Mucosa of descending colon (tissue), 3 donors: Measurements from ENCODE around the gene BUB1B. TPM values are rescaled to one million over a fixed set of nuclear protein-coding genes. Genes with fewer than 3 reads are reported as not detected.

ENCODE experiments used
- ATAC-seq: fragments of 200-7000 bp; cut with Tn5 transposase; one replicate; pipeline ENCODE4 v1.9.1; 2020; ENCODE audit warnings: mild to moderate bottlenecking, moderate library complexity
- DNase-seq, 3 donors: peaks; one replicate each; pipeline ENCODE4 v3.0.0-alpha.2; 2020
- H3K36me3 ChIP-seq: fragments of 200-600 bp; one replicate; pipeline ENCODE4 v1.8.0; 2021; ENCODE audit warnings: low read depth, mild to moderate bottlenecking
- H3K4me1 ChIP-seq: fragments of 200-600 bp; one replicate; pipeline ENCODE4 v1.8.0; 2021; ENCODE audit warnings: low read depth, mild to moderate bottlenecking
- H3K4me3 ChIP-seq: fragments of 200-600 bp; one replicate; pipeline ENCODE4 v1.8.0; 2021; ENCODE audit warnings: mild to moderate bottlenecking
- H3K9me3 ChIP-seq: fragments of 200-600 bp; one replicate; pipeline ENCODE4 v1.8.0; 2021; ENCODE audit warnings: mild to moderate bottlenecking
- intact Hi-C, 2 donors: fragments of 100-400 bp; cut with DNase I in 1 of 2; cut with micrococcal nuclease in 1 of 2; formaldehyde crosslinking; loops; one replicate each; pipeline versions ENCODE4 v1.11.0 to v1.11.1; 2022; cut with DNase I, micrococcal nuclease
- total RNA-seq, 3 donors: library from RNA; stranded (reverse); fragmentation: NEBNext Ultra II Directional in 2 of 3; extraction: Animal tissue kit (Norgen Biotek cat#: 25700) in 2 of 3; gene quantifications; one replicate each; pipeline versions ENCODE4 v1.2.1 to v1.2.4, GENCODE V29; 2021 to 2023
- TF ChIP-seq, protein P1 (sequence below): fragments of 200-600 bp; IDR thresholded peaks from one replicate; pipeline ENCODE4 v1.8.0; 2022; ENCODE audit warnings: antibody characterized with exemption, mild to moderate bottlenecking
- donor health status: DM: no; HTN: no; CAD: no; lungs with moderate emphysema.
- donor health status: DM: no; HTN: no; CAD: no.
- donor health status: DM: no; HTN: yes; CAD: no.

The BUB1B gene
- total RNA-seq, 3 donors from 2014 or later = 5.0 to 13.6 (median 5.1) TPM

DNA sequence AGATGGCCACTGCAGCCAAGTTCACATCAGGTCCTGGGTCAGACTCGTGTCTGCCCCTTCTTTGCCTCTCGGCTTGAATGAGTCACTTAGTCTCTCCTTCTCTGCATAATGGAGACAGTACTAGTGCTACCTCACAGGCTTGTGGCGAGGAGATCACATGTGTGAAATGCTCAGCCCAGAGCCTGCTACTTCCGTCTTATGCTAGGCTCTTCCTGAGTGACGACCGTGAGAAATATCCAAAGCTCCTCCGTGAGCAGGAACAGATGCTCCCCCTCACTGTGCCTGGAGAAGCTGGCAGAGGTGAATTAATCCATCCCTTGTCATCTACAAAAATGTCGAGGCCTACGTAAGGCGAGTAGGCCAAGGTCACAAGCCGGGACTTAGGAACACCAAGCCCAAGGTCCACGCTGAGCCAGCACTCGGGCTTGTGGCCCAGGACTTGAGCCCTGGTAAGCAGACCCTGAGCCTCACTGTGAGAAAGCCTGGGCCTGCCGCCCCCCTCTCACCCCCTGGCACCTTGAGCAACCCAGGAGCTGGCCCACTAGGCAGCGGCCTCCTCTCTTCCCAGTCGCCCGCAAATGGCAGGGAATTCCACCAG is 95.9 kb downstream of the BUB1B start:
- no peaks in the 10 kb centered on the region for H3K36me3 ChIP-seq
- no peak for ATAC-seq
- no peaks in the 10 kb centered on the region for H3K9me3 ChIP-seq
- no peak for DNase-seq
- H3K4me1 ChIP-seq = peaks cover 14% of the 10 kb centered on the region
- TF ChIP-seq, protein P1, sequence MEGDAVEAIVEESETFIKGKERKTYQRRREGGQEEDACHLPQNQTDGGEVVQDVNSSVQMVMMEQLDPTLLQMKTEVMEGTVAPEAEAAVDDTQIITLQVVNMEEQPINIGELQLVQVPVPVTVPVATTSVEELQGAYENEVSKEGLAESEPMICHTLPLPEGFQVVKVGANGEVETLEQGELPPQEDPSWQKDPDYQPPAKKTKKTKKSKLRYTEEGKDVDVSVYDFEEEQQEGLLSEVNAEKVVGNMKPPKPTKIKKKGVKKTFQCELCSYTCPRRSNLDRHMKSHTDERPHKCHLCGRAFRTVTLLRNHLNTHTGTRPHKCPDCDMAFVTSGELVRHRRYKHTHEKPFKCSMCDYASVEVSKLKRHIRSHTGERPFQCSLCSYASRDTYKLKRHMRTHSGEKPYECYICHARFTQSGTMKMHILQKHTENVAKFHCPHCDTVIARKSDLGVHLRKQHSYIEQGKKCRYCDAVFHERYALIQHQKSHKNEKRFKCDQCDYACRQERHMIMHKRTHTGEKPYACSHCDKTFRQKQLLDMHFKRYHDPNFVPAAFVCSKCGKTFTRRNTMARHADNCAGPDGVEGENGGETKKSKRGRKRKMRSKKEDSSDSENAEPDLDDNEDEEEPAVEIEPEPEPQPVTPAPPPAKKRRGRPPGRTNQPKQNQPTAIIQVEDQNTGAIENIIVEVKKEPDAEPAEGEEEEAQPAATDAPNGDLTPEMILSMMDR = no peak
- intact Hi-C loops = no loop called here
- H3K4me3 ChIP-seq = no peak overlapping the region

DNA sequence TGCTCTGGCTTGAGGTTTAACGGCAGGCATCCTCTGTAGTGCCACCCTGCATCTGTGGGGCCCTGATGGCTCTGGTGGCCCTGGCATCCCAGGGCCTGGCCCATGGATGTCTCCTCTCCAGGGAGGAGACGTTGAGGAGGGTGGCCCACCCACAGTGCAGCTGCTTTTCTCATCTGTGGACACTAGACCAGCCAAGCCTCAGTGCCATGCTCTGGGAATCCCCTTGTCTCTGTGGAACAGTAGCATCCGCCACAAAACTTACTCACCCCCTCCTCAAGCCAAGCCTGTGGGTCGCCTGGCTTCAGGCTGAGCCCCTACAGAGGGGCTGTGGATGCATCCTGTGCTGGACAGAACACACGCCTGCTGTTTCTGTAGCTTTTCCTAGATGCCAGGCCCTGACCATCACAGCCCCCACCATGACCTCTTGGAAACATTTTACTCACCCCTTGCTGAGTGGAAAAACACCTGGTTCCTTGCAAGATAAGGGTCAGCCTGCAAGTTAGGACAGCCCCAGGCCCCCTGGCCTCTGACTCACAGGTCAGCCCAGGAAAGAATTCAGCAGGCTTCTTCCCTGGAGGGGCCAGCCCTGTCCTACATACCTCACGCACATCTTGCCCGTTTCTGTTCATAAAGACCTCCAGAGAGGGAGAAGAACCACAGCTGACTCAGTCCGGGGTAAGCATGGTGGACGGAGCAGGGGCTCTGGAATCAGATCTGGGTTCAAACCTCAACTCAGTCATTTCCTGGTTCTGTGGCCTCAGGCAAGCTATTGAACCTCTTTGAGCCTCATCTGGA is 97.0 kb downstream of the BUB1B start:
- TF ChIP-seq, protein P1 = no peak
- Histone ChIP-seq H3K36me3 (no peaks in the 10 kb centered on the region), H3K9me3 (no peaks in the 10 kb centered on the region), H3K4me1 (peaks cover 9% of the 10 kb centered on the region), H3K4me3 (no peak overlapping the region)
- ATAC-seq (no peak), DNase-seq (peak in 1 of 3 donors; percentile 15)
- intact Hi-C loops = no loop called here

DNA sequence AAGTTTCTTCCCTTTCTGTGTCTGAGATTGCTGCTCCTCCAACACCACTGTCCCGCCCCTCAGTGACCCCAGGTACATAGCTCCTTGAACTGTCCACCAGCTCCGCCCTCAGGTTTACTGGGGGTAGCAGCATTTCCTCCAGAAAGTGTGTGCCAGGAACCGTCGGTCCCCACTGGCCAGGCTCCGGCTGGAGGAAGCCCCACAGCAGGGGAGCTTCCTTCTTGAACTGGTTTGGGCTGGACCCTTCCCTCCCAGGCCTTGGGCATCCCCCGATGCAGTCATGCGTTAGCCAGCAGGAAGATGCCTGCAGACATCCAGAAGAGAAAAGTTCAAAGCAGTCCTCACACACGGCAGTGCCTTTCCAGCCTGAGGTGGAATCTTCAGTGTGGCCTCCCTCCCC is 97.7 kb downstream of the BUB1B start:
- intact Hi-C loops = no loop called here
- ATAC-seq (no peak), DNase-seq (no peak)
- Histone ChIP-seq H3K9me3 (no peaks in the 10 kb centered on the region), H3K4me1 (peaks cover 8% of the 10 kb centered on the region), H3K4me3 (no peak overlapping the region), H3K36me3 (no peaks in the 10 kb centered on the region)
- TF ChIP-seq, protein P1 = no peak

DNA sequence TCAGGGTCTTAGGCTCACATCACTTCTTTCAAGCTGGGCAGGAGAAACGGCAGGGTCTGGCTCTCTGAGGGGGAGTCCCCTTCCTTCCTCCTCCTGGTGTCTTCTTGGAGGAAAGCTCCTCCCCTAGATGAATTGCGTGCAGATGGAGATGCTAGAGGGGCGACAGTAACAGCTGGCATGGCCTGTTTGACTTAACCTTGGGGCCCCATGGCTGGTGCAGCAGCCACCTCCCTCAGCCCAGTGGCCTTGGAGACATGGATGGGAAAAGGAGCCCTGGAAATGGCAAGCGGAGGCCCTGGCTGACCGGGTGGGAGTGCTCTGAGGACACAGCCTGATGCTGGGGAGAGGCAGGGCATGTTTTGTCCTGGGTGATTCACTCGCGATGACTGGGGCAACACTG is 98.2 kb downstream of the BUB1B start:
- Histone ChIP-seq H3K36me3 (no peaks in the 10 kb centered on the region), H3K4me3 (no peak overlapping the region), H3K9me3 (no peaks in the 10 kb centered on the region), H3K4me1 (peaks cover 10% of the 10 kb centered on the region)
- intact Hi-C loops = no loop called here
- TF ChIP-seq, protein P1 = no peak
- no peak for DNase-seq
- no peak for ATAC-seq

DNA sequence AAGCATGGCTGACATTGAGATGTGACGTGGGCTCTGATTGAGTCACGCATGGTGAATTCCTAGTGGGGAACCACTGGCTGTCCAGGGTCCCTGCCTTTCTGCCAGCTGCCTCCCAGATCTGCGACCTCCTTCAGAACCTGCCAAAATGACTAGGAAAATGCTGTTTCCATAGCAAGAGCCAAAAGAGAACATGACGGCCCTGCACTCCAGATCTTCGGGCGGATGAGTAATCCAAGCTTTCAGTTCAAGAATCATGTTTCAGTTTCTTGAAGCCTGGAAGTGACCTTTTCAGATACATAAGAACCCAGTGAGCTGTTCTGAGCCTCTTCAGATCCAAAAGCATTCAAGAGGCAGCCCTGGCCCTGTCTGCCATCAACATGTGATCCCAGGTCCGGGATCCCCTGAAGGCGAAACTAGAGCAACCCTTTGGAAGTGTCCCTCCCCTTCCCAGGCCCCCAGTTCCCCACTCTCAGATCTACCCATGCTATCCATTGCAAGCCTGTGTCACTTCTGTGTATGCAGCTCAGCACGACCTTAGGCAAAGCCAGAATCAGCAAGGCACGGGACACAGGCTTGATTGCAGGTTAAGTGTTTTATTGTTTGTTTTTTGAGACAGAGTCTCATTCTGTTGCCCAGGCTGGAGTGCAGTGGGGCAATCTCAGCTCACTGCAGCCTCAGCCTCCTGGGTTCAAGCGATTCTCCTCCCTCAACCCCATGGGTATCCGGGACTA is 102.3 kb downstream of the BUB1B start:
- Histone ChIP-seq H3K9me3 (no peaks in the 10 kb centered on the region), H3K4me3 (no peak overlapping the region), H3K4me1 (peaks cover 10% of the 10 kb centered on the region), H3K36me3 (no peaks in the 10 kb centered on the region)
- ATAC-seq (peak; percentile 76), DNase-seq (peak in 1 of 3 donors; percentile 58)
- intact Hi-C loops = no loop called here
- TF ChIP-seq, protein P1 = no peak
